Measurements from ENCODE around the gene HMGA1.

The HMGA1 gene

DNA sequence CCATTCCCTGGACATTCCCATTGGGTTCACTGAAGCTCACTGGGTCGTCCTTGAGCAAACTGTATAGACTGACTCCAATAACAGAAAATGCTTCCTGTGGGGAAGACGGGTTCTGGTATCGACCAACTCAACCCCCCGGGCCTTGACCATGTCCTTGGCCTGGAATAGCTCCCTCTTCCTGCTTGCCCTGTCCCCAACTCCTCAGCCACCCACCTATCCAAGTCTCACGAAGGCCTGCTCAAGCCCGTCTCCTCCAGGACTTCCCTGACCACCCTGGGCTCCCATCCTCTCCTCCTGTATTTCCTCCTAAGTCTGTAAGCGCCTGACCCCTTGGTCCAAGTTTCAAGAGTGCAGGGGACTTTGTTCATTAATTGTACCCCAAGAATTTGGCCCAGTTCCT lies 2.8 kb upstream of the HMGA1 start:
- no peaks in the 10 kb centered on the region for H3K36me3 ChIP-seq (ENCODE audit: insufficient read depth, low read length)
- no peaks in the 10 kb centered on the region for H3K27me3 ChIP-seq (ENCODE audit: insufficient read depth, low read length, poor library complexity, severe bottlenecking)
- H4K20me1 ChIP-seq (ENCODE audit: insufficient read depth, low read length, poor library complexity, severe bottlenecking) = peaks cover 7% of the 10 kb centered on the region
- H3K9me2 ChIP-seq (replicated peaks; ENCODE audit: low read depth, low read length) = no peaks in the 10 kb centered on the region
- H3K9ac ChIP-seq (ENCODE audit: low read depth, low read length, poor library complexity, severe bottlenecking) = no peak overlapping the region
- H3K4me2 ChIP-seq (ENCODE audit: low read depth, low read length, poor library complexity, severe bottlenecking) = no peak overlapping the region
- peaks cover 14% of the 10 kb centered on the region for H3K79me2 ChIP-seq (ENCODE audit: insufficient read depth, low read length)
- no peak for TF ChIP-seq EZH2phosphoT487 (IDR thresholded peaks at IDR 0.05; ENCODE audit: borderline replicate concordance)
- TF ChIP-seq, protein P1, sequence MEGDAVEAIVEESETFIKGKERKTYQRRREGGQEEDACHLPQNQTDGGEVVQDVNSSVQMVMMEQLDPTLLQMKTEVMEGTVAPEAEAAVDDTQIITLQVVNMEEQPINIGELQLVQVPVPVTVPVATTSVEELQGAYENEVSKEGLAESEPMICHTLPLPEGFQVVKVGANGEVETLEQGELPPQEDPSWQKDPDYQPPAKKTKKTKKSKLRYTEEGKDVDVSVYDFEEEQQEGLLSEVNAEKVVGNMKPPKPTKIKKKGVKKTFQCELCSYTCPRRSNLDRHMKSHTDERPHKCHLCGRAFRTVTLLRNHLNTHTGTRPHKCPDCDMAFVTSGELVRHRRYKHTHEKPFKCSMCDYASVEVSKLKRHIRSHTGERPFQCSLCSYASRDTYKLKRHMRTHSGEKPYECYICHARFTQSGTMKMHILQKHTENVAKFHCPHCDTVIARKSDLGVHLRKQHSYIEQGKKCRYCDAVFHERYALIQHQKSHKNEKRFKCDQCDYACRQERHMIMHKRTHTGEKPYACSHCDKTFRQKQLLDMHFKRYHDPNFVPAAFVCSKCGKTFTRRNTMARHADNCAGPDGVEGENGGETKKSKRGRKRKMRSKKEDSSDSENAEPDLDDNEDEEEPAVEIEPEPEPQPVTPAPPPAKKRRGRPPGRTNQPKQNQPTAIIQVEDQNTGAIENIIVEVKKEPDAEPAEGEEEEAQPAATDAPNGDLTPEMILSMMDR (conservative IDR thresholded peaks at IDR 0.05; ENCODE audit: low read length) = no peak
- peaks cover 11% of the 10 kb centered on the region for H3K4me1 ChIP-seq (ENCODE audit: insufficient read depth, low read length, poor library complexity, severe bottlenecking)
- H3F3A ChIP-seq (ENCODE audit: low read depth) = 0 out of 2 replicates have a peak, but pooled peaks cover 6% of the 10 kb centered on the region
- H3K4me3 ChIP-seq (ENCODE audit: low read length, poor library complexity, severe bottlenecking) = no peak overlapping the region
- no peak overlapping the region for H2AFZ ChIP-seq (ENCODE audit: low read length)
- no peaks in the 10 kb centered on the region for H3K9me3 ChIP-seq (ENCODE audit: insufficient read depth, low read depth, low read length)

DNA sequence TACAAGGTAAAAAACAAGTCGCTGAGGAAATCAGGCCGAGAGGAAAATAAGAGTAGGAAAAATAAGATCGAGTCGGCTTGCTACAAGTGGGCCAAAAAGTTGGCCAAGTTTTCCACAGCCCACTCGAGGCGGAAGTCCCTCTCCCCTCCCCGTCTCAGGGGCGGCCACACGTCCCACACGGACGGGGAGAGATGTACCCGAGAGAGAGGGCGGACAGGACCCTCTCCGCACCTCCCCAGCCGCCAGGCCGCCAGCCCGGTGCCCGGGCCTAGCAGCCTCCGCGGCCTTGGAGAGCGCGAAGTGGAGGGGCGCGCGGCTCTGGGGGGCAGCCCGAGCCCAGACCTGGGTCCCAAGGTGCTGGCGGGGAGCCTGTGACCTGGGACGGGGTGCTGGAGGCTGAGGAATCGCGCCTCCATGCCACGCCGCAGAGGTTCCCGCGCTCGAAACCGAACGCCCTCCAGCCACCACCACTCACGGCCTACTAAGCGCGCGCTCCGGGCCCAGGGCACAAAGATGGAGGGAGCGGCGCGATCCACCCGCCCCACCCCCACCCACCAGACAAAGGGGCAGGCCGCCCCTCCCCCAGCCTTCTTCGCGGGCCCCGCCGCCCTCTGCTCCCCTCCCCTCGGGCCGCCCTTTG lies 1.9 kb upstream of the HMGA1 start:
- H3F3A ChIP-seq (ENCODE audit: low read depth) = 0 out of 2 replicates have a peak, but pooled peaks cover 6% of the 10 kb centered on the region
- peaks cover 23% of the 10 kb centered on the region for H3K79me2 ChIP-seq (ENCODE audit: insufficient read depth, low read length)
- H3K27me3 ChIP-seq (ENCODE audit: insufficient read depth, low read length, poor library complexity, severe bottlenecking) = no peaks in the 10 kb centered on the region
- H2AFZ ChIP-seq (ENCODE audit: low read length) = no peak overlapping the region
- H3K9ac ChIP-seq (ENCODE audit: low read depth, low read length, poor library complexity, severe bottlenecking) = no peak overlapping the region
- TF ChIP-seq EZH2phosphoT487 (IDR thresholded peaks at IDR 0.05; ENCODE audit: borderline replicate concordance) = no peak
- TF ChIP-seq, protein P1 (conservative IDR thresholded peaks at IDR 0.05; ENCODE audit: low read length) = no peak
- no peaks in the 10 kb centered on the region for H3K9me2 ChIP-seq (replicated peaks; ENCODE audit: low read depth, low read length)
- H3K4me1 ChIP-seq (ENCODE audit: insufficient read depth, low read length, poor library complexity, severe bottlenecking) = peaks cover 20% of the 10 kb centered on the region
- H3K4me2 ChIP-seq (ENCODE audit: low read depth, low read length, poor library complexity, severe bottlenecking) = no peak overlapping the region
- no peaks in the 10 kb centered on the region for H3K36me3 ChIP-seq (ENCODE audit: insufficient read depth, low read length)
- peaks cover 16% of the 10 kb centered on the region for H4K20me1 ChIP-seq (ENCODE audit: insufficient read depth, low read length, poor library complexity, severe bottlenecking)
- H3K4me3 ChIP-seq (ENCODE audit: low read length, poor library complexity, severe bottlenecking) = no peak overlapping the region
- no peaks in the 10 kb centered on the region for H3K9me3 ChIP-seq (ENCODE audit: insufficient read depth, low read depth, low read length)

DNA sequence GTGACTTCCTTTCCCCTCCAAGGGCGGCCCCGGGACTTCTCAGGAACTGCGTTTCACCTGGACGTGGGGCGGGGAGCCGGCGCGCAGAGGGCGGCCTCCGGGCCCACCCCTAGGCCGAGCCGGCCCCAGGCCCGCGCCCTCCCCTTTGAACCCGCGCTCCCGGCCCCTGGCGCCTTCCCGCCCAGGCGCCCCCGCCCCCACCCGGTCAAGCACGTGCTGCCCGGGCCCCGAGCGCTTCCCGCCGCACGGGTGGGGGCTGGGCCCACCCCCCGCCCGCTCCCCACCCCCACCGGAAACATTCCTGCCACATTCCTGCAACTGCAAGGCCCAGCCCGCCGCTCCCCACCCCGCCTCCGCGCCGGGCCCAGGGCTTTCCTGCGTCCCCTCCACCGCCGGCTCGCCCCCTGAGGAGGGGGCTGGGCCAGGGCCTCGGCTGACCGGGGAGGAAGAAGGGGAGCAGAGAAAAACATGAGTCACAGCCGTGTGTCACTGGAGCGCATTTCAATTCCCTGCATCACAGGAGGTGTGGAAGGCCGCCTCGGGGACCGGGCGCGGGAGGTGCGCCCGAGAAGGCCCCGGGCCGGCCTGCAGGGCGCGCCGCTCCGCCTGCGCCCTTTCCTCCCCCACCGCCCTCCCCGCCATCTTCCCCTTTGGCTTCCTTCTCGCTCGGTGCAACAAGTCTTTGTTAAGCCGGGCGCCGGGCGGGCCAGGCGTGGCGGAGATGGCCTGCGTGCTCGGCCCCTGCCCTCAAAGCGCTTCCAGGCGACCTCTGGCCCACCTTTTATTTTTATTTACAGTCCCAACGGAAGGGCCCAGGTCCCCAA lies 1.2 kb upstream of the HMGA1 start:
- Histone ChIP-seq H3F3A (ENCODE audit: low read depth) (0 out of 2 replicates have a peak, but pooled peaks cover 6% of the 10 kb centered on the region), H3K4me3 (ENCODE audit: low read length, poor library complexity, severe bottlenecking) (no peak overlapping the region), H4K20me1 (ENCODE audit: insufficient read depth, low read length, poor library complexity, severe bottlenecking) (peaks cover 23% of the 10 kb centered on the region), H3K9me2 (replicated peaks; ENCODE audit: low read depth, low read length) (no peaks in the 10 kb centered on the region), H3K9me3 (ENCODE audit: insufficient read depth, low read depth, low read length) (no peaks in the 10 kb centered on the region), H3K4me2 (ENCODE audit: low read depth, low read length, poor library complexity, severe bottlenecking) (peak overlapping the region; percentile 84), H2AFZ (ENCODE audit: low read length) (no peak overlapping the region), H3K27me3 (ENCODE audit: insufficient read depth, low read length, poor library complexity, severe bottlenecking) (no peaks in the 10 kb centered on the region), H3K79me2 (ENCODE audit: insufficient read depth, low read length) (peaks cover 31% of the 10 kb centered on the region), H3K4me1 (ENCODE audit: insufficient read depth, low read length, poor library complexity, severe bottlenecking) (peaks cover 28% of the 10 kb centered on the region), H3K36me3 (ENCODE audit: insufficient read depth, low read length) (no peaks in the 10 kb centered on the region; the same call in 1 of the 2 replicates), H3K9ac (ENCODE audit: low read depth, low read length, poor library complexity, severe bottlenecking) (no peak overlapping the region)
- TF ChIP-seq EZH2phosphoT487 (IDR thresholded peaks at IDR 0.05; ENCODE audit: borderline replicate concordance) = no peak
- TF ChIP-seq, protein P1 (conservative IDR thresholded peaks at IDR 0.05; ENCODE audit: low read length) = no peak

Measured in Loucy (cell line).